ENCODE data around the gene NSD1. TPM values are rescaled to one million over a fixed set of nuclear protein-coding genes. Genes with fewer than 3 reads are reported as not detected.
"Not testable (repeated sequence)": the region's sequence is repeated elsewhere in the genome, so short reads cannot be mapped to it uniquely, and the experiment has no call there.

The NSD1 gene
- total and polyA plus RNA-seq, 3 donors from 2014 or later: 66.0 to 86.6 (median 71.2) TPM

DNA sequence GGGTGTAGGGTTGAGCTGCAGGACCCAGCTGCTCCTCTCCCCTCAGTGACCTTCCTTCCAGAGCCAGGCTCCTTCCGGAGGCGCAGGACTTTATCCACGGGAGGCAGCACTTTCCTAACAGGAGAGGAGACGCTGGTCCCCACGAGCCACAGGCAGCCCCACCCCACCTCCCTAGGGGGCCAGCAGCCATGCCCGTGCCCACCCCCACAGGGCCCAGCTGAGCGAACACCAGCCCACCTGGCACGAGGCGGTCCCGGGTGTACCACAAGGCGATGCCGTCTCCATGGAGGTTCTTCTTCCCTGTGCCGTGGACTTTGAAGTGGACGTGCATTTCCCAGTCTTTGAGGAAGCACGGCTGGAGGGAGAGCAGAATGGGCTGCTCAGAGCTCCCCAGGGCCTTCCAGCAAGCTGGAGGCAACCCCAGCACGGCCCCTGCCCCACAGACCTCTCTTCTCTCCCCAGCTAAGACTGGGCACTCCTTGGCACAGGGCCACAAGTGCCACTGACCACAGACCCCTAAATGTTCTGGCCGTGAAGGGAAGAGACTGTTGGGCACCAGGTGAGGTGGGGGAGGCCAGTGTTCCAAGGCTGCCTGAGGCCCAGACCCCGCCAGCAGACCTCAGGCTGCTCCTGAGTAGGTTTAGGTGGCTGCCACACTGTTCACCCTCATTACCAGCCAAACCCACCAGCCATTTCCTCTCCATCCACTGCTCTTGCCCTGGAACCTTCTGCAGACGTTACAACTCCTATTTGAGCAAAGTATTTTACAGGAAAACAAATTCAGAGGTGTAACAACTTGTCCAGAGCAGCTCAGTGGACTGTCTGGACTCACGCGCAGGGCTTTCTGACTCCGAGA, 204.9 kb downstream of the NSD1 start:
- Histone ChIP-seq H3K27ac (no peak overlapping the region), H3K36me3 (ENCODE audit: low read depth, missing control alignments) (no peaks in the 10 kb centered on the region), H3K27me3 (no peaks in the 10 kb centered on the region), H3K4me3 (no peak overlapping the region), H3K9me3 (no peaks in the 10 kb centered on the region), H3K4me1 (no peaks in the 10 kb centered on the region)
- intact Hi-C loops (cut with DNase I; ENCODE audit: low total_unique reads): no loop called here
- no peak for TF ChIP-seq POLR2A (IDR thresholded peaks at IDR 0.05)
- TF ChIP-seq, protein P1, sequence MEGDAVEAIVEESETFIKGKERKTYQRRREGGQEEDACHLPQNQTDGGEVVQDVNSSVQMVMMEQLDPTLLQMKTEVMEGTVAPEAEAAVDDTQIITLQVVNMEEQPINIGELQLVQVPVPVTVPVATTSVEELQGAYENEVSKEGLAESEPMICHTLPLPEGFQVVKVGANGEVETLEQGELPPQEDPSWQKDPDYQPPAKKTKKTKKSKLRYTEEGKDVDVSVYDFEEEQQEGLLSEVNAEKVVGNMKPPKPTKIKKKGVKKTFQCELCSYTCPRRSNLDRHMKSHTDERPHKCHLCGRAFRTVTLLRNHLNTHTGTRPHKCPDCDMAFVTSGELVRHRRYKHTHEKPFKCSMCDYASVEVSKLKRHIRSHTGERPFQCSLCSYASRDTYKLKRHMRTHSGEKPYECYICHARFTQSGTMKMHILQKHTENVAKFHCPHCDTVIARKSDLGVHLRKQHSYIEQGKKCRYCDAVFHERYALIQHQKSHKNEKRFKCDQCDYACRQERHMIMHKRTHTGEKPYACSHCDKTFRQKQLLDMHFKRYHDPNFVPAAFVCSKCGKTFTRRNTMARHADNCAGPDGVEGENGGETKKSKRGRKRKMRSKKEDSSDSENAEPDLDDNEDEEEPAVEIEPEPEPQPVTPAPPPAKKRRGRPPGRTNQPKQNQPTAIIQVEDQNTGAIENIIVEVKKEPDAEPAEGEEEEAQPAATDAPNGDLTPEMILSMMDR (IDR thresholded peaks at IDR 0.05): no peak
- DNase-seq: no peak
- 85 to 87% methylated on average over 11 to 21 of the region's 22 CpGs for WGBS, 2 donors

DNA sequence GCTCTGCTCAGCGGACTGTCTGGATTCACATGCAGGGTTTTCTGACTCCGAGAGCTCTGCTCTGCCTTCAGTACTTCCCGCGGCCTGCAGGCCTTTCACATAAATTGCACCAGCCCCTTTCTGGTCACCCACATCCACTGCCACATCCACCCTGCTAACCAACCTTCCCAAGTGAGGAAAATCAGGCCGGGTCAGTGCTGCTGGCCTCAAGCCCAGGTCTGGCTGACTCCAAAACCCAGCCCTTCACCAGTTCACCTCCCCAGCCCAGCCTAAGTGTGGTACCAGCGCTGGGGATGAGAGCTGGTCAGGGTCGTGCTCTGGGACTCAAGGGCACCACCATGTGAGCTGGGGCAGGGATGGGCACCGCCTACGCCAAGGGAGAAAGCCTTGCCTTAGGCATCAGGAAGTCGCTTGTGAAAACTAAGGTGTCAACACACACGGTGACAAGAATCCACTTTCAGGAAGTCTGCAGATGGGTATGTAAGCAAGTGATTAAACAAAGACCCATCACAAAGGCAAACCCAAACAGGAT, 205.6 kb downstream of the NSD1 start:
- WGBS, 2 donors: 82 to 84% methylated on average over 11 of the region's 11 CpGs
- intact Hi-C loops (cut with DNase I; ENCODE audit: low total_unique reads): no loop called here
- Histone ChIP-seq H3K4me3 (no peak overlapping the region), H3K4me1 (no peaks in the 10 kb centered on the region), H3K36me3 (ENCODE audit: low read depth, missing control alignments) (no peaks in the 10 kb centered on the region), H3K9me3 (no peaks in the 10 kb centered on the region), H3K27me3 (no peaks in the 10 kb centered on the region), H3K27ac (no peak overlapping the region)
- no peak for DNase-seq
- TF ChIP-seq, protein P1 (IDR thresholded peaks at IDR 0.05): no peak

DNA sequence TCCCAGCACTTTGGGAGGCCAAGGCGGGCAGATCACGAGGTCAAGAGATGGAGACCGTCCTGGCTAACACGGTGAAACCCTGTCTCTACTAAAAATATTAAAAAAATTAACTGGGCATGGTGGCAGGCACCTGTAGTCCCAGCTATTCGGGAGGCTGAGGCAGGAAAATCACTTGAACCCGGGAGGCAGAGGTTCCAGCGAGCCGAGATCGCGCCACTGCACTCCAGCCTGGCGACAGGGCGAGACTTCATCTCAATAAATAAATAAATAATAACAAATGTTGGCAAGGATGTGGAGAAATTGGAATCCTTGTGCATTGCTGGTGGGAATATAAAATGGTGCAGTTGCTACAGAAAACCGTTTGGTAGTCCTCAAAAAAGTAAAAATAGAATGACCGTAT, 209.4 kb downstream of the NSD1 start:
- H3K27me3 ChIP-seq; H3K27ac ChIP-seq; H3K9me3 ChIP-seq; intact Hi-C loops (cut with DNase I; ENCODE audit: low total_unique reads); DNase-seq; H3K36me3 ChIP-seq (ENCODE audit: low read depth, missing control alignments); H3K4me1 ChIP-seq; H3K4me3 ChIP-seq: not testable (repeated sequence)
- WGBS, 2 donors: 90 to 92% methylated on average over 14 of the region's 14 CpGs

DNA sequence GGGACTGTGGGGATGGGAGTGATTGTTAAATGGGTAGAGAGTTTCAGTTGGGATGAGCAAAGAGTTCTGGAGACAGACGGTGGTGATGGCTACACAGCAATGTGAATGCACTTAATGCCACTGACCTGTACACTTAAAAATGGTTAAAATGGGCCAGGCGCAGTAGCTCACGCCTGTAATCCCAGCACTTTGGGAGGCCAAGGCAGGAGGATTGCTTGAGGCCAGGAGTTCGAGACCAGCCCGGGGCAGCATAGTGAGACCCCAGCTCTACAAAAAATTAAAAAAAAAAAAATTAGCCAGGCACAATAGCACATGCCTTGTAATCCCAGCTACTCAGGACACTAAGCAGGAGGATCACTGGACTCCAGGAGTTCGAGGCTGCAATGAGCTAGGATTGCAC, 210.2 kb downstream of the NSD1 start:
- 92 to 99% methylated on average over 6 of the region's 6 CpGs for WGBS, 2 donors

DNA sequence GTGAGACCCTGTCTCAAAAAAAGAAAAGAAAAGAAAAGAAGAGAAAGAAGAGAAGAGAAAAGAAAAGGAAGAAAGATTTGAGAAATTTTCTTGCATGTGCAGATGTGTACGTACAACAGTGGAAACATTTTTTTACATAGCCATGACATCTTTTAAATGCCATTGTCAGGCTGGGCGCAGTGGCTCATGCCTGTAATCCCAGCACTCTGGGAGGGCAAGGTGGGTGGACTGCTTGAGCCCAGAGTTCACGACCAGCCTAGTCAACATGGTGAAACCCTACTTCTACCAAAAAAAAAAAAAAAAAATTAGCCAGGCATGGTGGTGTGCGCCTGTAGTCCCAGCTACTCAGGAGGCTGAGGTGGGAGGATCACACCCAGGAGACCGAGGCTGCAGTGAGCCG, 211.3 kb downstream of the NSD1 start:
- no peak overlapping the region for H3K4me3 ChIP-seq
- H3K4me1 ChIP-seq: peaks cover 6% of the 10 kb centered on the region
- H3K27ac ChIP-seq: no peak overlapping the region
- TF ChIP-seq, protein P1 (IDR thresholded peaks at IDR 0.05): no peak
- TF ChIP-seq POLR2A (IDR thresholded peaks at IDR 0.05): no peak
- no peaks in the 10 kb centered on the region for H3K9me3 ChIP-seq
- no peak for DNase-seq
- intact Hi-C loops (cut with DNase I; ENCODE audit: low total_unique reads): no loop called here
- WGBS, 2 donors: 93 to 94% methylated on average over 6 of the region's 6 CpGs
- no peaks in the 10 kb centered on the region for H3K36me3 ChIP-seq (ENCODE audit: low read depth, missing control alignments)
- no peaks in the 10 kb centered on the region for H3K27me3 ChIP-seq

More for the DNA sequence above, 210.2 kb downstream of the NSD1 start:
- Histone ChIP-seq H3K9me3 (no peaks in the 10 kb centered on the region), H3K4me3 (no peak overlapping the region), H3K27me3 (no peaks in the 10 kb centered on the region), H3K36me3 (ENCODE audit: low read depth, missing control alignments) (no peaks in the 10 kb centered on the region), H3K27ac (no peak overlapping the region), H3K4me1 (no peaks in the 10 kb centered on the region)
- no peak for DNase-seq
- intact Hi-C loops (cut with DNase I; ENCODE audit: low total_unique reads): no loop called here
- TF ChIP-seq, protein P1 (IDR thresholded peaks at IDR 0.05): no peak
- TF ChIP-seq POLR2A (IDR thresholded peaks at IDR 0.05): no peak

Measured in testis (tissue), 3 donors.